Ramos (cell line): Measurements from ENCODE around the gene ATP8A2.

Experiments
- in situ Hi-C: fragments of 300-500 bp; cut with MboI; formaldehyde crosslinking; loops from one replicate; pipeline ENCODE4 v1.14.3; 2022; ENCODE audit warnings: low sequenced_read_pairs; ENCODE audit not compliant: unreplicated experiment

ATP8A2 gene

DNA sequence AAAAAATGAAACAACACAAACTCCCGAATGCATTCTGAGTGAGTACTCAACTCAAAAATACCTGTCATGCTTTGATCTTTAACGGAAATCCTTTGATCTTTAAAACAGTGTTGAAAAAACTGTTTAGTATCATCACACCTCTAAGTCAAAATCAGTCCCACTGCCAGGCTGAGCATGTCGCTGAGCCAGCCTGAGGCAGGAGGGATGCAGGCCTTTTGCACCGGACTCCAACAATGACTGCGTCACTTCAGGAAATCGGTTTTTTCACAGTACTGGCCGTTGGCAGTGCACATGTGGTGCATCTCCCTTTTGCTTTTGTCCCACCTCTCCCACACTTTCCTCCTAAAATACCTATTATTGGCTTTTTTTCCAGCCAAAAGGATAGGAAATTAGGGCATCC lies 601.8 kb downstream of the ATP8A2 start:
- in situ Hi-C loops = no loop called here

DNA sequence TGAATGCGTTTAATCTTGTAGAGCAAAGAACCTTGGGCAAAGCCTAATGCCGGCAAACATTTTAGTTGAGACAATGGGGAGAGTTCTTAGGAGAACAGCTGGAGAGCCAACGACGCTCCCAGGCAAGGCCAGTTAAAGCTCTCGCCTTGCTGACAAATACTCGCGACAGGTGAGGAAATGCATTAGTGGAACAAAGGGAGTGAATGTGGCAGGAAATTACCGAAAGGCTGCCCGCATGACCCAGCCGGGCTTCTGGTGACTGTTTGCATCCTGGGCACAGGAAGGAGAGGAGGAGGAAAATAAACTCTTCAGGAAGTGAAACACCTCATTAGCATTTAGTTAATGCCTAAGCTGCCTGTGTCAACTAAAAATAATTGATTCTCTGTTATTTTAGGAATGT lies 605.4 kb downstream of the ATP8A2 start:
- in situ Hi-C loops = no loop called here

DNA sequence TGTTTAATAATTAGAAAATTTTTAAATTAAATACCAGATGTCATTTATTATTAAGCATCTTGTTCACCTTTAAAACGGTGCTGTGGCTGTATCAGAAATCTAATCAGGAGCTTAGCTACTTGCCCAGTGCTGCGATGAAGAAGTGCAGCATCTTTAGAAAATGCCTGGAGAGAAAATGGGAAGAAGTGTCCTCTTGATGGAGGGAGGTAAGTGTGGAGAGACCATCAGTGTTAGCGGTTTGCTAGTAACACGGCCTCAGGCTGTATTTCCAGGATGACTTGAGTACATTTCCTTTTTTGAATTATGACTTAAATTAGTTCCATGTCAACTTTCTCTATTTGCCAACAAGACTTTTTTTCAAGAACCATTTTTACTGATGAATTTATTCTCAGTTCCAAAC lies 605.9 kb downstream of the ATP8A2 start:
- in situ Hi-C loops = no loop called here

DNA sequence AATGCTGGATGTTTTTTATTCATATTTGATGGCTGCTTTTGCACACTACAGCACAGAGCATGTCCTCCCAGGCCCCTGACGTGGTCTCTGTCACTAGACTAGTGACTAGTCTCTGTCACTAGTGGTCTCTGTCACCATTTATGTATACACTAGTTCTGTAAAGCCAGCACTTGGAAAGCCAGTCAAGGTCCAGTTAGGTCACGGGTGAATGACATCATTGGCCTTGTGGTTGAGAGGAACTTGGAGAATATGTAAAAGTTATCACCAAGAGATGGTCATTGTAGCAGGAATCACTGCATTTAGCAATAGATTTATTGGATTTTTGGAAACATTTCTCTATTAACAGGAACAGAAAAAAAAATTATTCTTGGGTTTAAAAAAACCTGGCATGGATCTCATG lies 607.2 kb downstream of the ATP8A2 start:
- in situ Hi-C loops = no loop called here

DNA sequence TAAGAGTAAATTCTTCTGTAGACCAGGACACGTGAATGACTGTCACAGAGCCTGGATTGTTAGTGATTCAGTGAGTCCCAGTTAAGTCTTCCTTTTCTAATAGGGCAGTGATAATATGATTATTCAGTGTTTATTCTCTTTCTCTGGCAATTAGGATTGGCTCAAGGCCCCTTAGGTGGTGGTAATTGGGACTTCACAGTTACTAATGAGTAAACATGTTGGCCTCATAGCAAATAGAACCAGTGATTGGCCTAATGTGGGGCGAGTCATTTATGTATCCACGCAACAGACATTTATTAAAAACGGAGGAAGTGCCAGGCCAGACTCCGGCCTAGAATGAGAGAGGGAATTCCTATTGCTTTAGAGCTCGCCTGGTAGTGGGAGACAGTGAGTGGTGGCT lies 607.6 kb downstream of the ATP8A2 start:
- in situ Hi-C loops = no loop called here

DNA sequence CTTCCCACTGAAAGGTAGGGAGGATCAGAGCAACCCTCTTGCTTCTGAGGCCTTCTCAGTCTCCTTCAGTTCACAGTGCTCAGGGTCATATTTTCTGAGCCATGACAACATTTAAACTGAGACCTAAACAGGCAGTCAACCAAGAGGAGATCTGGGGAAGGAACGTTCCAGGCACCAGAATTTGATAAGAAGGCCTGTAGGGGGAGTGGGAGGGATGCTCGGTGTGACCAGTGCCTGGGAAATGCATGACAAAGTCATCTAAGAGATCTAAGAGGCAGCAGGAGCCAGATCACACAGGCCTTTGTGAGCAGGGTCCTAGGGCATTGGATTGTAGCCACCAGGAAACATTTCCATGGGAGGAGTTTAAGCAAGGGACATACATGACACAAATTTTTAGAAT lies 608.5 kb downstream of the ATP8A2 start:
- in situ Hi-C loops = no loop called here

DNA sequence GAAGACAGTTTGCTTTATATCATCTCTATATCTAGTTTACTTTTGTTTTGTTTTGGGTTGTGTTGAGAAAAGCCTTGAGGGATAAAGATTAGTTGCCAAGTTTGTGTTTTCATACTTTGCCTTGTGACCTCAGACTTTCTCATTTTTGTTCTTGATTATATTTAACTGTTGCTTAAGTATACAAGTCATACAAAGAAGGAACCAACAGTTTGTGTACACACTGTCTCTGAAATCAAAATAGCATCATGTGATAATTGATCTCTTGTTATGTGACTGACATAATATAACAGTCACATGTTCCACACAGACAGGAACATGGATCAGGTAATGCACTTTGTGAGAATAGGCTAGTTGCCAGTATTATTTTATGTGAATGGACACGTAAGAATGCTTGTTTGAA lies 609.3 kb downstream of the ATP8A2 start:
- in situ Hi-C loops = no loop called here

DNA sequence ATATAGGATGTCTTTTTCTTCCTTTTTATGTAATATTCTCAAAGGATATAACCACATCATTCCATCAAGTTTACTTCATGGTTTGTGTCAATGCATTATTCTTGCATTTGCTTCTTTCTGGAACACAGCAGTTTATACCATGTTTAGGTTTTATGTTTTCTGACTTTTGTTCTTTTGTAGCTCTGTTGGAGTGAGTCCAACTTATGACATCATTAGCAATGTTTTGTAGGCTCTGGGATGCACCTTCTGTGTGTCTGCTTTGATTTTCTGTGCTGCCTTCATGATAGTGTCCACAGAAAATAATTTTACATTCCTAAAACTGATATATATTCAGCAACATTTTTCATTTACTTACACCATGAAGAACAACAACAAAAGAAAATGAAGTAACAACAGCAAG lies 611.1 kb downstream of the ATP8A2 start:
- in situ Hi-C loops = no loop called here

DNA sequence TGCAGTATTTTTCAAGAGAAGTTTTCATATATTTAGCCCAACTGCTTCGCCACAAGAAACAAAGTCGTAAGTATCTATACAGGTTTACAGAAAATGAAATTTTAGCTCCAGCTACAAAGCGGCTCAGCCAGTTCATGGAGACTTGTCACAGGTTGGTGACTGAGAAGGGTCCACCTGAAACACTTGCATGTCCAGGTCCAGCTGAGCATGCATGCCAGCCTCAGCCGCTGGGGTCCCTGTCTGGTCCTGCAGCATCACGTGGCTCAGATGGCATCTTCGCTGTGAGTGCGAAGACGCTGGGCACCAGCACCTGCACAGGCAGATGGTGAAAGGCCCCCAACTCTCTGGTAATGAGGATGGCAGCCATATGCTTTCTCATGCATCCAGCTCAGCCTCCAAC lies 616.2 kb downstream of the ATP8A2 start:
- in situ Hi-C loops = no loop called here

DNA sequence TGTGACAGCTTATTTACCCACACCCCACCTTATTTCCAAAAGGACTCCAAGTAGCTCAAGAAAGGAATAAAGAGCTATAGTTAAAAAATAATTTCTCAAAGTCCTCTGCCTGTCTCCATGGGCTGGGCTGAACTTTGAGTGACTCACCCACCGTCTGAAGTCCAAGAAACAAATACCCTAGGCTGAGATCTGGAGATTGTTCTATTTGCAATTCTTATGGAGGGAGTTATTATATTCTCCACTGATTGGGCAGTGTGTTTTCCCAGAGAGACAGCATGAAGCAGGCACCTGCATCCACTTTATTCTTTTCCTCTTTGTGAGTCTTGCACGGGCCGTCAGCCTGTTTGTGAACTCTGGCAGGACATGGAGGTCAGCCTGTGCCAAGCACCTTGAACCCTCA lies 616.9 kb downstream of the ATP8A2 start:
- in situ Hi-C loops = no loop called here

DNA sequence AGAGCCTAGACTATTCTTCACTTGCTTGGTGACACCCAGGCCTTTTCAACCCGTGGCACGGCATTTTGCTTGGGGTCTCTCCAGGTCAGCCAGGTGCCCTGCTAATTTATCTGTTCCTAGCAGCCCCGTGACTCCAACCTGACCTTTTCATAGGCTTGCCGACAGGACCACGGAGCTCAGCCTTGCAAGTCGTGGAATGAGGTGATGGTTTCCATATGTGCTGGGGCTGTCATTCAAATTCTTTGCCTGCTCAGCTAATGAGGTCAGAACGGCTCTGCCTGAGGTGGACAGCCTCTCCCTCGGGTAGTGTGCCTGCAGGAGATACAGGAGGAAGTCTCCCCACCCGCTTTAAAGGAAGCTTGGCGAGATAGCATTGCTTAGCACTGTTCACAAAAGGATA lies 619.0 kb downstream of the ATP8A2 start:
- in situ Hi-C loops = no loop called here

DNA sequence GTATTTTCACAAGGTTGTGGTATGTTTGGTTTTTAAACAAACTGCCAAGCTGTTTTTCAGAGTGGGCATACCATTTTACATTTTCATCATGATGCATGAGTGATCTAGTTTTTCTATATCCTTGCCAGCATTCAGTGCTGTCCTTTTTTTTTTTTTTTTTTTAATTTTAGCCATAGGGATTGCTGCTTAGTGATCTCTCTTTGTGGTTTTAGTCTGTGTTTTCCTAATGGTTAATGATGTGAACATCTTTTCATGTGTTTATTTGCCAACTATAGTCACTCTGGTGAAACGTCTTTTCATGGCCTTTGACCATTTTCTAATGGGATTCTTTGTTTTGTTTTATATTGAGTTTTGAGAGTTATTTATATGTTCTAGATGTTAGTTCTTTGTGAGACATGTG lies 620.3 kb downstream of the ATP8A2 start:
- in situ Hi-C loops = no loop called here

DNA sequence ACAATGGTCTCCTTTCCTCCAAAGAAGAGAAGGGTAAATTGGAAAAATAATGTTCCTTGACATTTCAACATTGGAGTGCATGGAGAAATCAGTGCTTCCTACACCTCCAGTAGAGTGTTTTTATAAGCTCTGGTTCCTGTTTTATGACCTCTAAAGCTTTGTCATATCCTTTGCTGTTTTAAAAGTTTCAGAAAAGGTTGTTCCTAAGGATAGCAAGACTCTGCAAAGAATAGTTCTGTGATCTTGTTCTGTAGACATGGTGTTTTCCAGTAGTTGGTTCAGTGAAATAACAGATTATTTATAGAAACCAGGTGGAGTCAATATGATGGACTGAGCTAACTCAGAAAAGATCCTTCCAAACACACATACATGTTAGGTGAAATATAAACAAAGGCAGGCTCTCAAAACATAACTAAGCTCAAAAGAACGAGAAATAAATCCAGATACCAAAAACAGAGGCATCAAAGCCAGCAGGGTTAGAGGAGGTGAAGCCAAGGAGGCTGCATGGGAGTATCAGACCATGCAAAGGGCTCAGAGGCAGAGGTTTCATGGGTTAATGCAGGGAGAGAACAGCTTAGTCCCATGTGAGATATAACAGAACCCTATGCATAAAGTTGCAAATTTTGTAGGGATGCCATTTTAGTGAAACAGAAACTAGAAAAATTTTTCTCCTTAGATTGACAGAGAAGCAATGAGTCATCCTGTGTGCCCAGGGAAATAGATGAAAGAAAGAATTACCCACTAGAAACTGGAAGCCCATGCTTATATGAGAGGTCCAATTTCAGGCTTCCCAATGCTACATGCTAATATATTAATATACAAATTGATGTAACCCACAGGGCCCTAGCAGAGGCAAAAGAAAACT lies 635.7 kb downstream of the ATP8A2 start:
- in situ Hi-C loops = no loop called here

DNA sequence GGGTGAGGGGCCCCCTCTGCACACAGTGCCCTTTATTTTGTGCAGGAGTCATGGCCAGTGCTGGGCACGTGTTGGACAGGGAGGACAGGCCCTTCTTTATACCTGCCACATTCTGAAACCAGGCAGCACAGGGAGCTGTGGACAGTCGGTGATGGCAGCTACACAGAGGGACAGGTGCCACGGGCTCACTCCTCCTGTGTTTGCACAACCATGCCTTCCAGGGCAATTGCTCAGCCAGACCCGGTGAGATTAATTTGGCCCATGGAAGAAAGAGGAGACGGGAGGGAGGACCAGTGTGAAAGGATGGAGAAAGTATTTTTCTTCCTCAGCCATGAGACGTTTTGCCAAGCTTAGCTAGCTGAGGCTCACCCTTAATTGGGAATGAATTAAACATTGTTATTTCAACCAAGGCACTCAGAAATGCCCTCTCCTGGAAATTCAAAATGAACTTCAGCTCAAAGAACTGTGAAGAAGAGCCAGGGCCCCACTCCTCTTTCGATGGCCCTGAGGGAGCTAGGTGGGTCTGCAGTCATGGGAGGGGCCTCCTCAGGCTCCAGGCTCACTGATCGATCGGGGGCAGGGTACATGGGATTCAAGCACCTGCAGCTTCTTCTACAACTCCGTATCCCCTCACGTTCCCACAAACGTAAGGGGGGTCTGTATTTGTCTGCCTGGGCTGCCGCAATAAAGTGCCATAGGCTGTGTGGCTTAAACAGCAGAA lies 638.9 kb downstream of the ATP8A2 start:
- in situ Hi-C loops = no loop called here

DNA sequence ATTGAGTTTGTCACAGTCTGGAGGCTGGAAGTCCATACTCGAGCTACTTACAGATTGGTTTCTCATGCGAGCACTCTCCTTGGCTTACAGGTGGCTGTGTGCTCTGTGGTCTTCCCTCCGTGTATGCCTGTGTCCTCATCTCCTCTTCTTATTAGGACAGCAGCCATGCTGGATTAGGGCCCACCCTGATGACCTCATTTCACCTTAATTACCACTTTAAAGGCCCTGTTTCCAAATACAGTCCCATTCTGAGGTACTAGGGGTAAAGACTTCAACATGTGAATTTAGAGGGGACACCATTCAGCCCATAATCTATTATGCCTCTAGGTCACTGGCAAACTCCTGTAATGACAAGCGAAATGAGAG lies 639.4 kb downstream of the ATP8A2 start:
- in situ Hi-C loops = no loop called here

DNA sequence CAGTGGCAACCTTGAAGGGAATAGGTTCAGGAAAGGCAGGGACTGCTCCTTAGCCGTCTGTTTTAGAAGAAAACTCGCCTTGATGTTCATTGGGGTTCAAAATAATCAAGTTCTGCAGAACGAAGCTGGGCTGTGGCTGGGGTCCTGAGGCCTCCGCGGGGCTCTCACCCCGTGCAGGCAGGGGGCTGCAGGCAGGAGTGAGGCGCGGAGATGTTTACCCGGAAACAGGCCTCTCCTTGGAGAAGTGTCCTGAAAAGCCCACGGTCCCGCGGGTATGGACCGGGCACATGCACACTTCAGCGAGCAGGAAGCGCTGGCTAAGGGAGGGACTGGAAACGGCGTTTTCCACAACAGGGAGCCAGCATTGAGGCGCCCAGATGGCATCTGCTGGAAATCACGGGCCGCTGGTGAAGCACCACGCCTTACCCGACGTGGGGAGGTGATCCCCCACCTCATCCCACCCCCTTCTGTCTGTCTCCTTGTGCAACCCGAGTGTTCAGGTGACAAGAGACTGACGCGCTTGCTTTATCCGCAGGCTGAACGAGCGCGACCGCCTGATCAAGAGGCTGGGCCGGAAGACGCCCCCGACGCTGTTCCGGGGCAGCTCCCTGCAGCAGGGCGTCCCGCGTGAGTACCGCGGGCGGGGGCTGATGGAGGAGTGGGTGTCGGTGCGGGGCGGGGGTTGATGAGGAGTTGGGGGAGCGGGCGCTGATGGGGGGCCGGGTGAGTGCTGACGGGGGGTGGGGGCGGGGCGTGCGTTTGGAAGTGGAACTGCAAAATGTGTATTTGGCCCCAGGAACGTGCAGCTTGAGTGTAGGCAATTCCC lies 640.4 kb downstream of the ATP8A2 start:
- in situ Hi-C loops = no loop called here

DNA sequence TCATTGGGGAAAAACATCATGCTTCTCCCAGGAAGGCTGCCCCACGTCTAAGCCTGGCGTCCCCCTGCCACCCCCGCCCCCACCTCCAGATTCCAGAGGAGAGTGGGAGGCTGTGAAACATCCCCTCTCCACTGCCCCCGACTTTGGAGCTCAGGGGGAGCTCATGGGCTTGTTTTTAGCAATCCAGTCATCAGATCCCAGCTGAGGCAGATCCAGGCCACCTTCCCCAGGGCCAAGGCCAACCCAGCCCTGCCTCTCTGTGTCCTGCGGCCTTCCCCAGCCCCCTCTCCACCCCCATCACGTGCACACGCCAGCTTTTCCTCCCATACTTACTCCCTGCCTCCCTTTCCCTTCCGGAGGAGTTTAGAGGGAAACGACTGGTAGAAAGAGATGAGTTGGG lies 641.2 kb downstream of the ATP8A2 start:
- in situ Hi-C loops = no loop called here

DNA sequence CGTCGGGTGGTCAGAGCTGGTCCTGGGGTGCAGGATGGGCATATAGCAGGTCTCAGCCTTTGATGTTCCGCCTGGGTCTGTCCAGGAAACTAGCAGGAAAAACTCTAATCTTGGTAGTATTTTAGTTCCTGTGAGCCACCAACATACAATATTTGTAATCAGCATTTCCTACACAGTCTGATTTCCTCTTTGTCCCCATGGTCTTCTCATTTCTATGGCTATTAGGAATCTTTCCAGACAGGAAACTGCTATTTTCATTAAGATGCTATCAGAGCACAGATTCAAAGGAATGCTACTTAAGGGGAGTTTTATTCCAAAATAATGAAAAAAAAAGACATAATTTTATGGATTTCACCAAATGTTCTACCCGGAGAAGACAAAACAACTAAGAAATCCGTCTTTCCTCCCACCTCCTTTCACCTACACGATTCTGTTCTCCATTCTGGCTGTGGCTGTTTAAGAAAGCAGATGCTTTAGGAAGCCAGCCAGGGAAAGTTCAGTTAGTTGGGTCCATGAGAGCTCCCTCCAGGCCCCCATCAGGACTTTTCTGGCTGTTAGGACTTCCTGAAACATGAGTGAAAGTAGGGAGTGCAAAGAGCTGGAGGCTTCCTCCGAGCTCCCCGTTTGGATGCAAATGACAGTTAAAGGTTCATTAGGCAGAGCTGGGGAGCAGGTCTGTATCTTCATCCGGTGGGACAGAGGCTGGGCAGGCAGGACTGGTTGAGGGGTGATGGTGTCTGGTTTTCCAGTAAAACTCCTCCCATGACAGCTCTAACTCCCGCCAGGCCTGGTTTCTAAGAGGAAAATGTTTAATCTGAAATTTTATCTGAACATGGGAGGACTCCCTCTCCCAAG lies 643.7 kb downstream of the ATP8A2 start:
- in situ Hi-C loops = no loop called here

DNA sequence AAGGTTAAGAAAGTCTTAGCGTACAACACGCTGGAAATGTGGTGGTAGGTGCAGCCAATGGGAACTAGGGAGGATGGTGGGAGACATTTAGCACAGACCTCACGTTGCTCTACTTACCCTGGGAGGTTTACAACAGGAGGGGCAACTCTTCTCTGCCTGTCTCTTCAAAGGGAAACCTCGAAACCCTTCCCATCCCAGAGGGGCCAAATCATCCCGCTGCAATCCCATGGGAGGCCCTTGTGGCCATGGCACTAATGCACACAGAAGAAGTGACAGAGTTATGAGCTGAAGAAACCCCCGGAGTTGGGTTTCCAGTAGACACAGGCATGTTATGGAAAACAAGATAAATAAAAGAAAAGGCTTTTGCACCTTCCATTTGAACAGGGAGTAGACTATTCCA lies 644.4 kb downstream of the ATP8A2 start:
- in situ Hi-C loops = no loop called here
